HEK293 (cell line): ENCODE measurements around the gene C6orf141.

Experiments used
- GFI1B ChIP-seq: fragments of 450-650 bp; formaldehyde crosslinking; IDR thresholded peaks from 2 replicates; pipeline ENCODE4 v1.5.1; 2016; ENCODE audit warnings: missing biosample characterization, missing genetic modification characterization
- IKZF3 ChIP-seq: fragments of 450-650 bp; IDR thresholded peaks from 2 replicates; pipeline ENCODE4 v1.5.0; 2018; ENCODE audit warnings: missing biosample characterization, mild to moderate bottlenecking, missing genetic modification characterization, moderate library complexity
- KLF16 ChIP-seq: fragments of 450-650 bp; formaldehyde crosslinking; IDR thresholded peaks from 2 replicates; pipeline ENCODE4 v1.5.1; 2017; ENCODE audit warnings: missing biosample characterization, missing genetic modification characterization
- SALL2 ChIP-seq: fragments of 450-650 bp; formaldehyde crosslinking; IDR thresholded peaks from 2 replicates; pipeline ENCODE4 v1.5.0; 2017; ENCODE audit warnings: missing biosample characterization, mild to moderate bottlenecking, missing genetic modification characterization, borderline replicate concordance
- SP2 ChIP-seq: fragments of 450-650 bp; formaldehyde crosslinking; IDR thresholded peaks from 2 replicates; pipeline ENCODE4 v1.5.1; 2016; ENCODE audit warnings: missing biosample characterization, missing genetic modification characterization
- TRIM28 ChIP-seq: IDR thresholded peaks from 2 replicates; pipeline ENCODE4 v1.6.1; 2011; ENCODE audit warnings: low read length, control low read depth, borderline replicate concordance
- ZFP3 ChIP-seq: fragments of 450-650 bp; formaldehyde crosslinking; IDR thresholded peaks from 2 replicates; pipeline ENCODE4 v1.5.1; 2016; ENCODE audit warnings: low read depth, missing biosample characterization, missing genetic modification characterization
- ZNF175 ChIP-seq: fragments of 450-650 bp; formaldehyde crosslinking; IDR thresholded peaks from 2 replicates; pipeline ENCODE4 v1.5.1; 2016; ENCODE audit warnings: missing biosample characterization, missing genetic modification characterization
- ZNF266 ChIP-seq: fragments of 450-650 bp; formaldehyde crosslinking; IDR thresholded peaks from 2 replicates; pipeline ENCODE4 v1.5.1; 2016; ENCODE audit warnings: missing biosample characterization, missing genetic modification characterization, low read depth
- ZNF404 ChIP-seq: fragments of 450-650 bp; formaldehyde crosslinking; IDR thresholded peaks from 2 replicates; pipeline ENCODE4 v1.5.1; 2017; ENCODE audit warnings: missing biosample characterization, missing genetic modification characterization
- ZNF433 ChIP-seq: fragments of 450-650 bp; formaldehyde crosslinking; IDR thresholded peaks from 2 replicates; pipeline ENCODE4 v1.5.1; 2016; ENCODE audit warnings: missing biosample characterization, missing genetic modification characterization, low read depth
- ZNF544 ChIP-seq: fragments of 450-650 bp; formaldehyde crosslinking; IDR thresholded peaks from 2 replicates; pipeline ENCODE4 v1.5.0; 2017; ENCODE audit warnings: missing biosample characterization, missing genetic modification characterization
- ZNF548 ChIP-seq: fragments of 450-650 bp; formaldehyde crosslinking; IDR thresholded peaks from 2 replicates; pipeline ENCODE4 v1.5.1; 2016; ENCODE audit warnings: missing biosample characterization, missing genetic modification characterization
- ZNF549 ChIP-seq: fragments of 450-650 bp; IDR thresholded peaks from 2 replicates; pipeline ENCODE4 v1.5.1; 2018; ENCODE audit warnings: missing biosample characterization, missing genetic modification characterization, mild to moderate bottlenecking, inconsistent platforms, moderate library complexity
- ZNF555 ChIP-seq: fragments of 450-650 bp; formaldehyde crosslinking; conservative IDR thresholded peaks from 2 replicates; pipeline ENCODE4 v1.5.1; 2017; ENCODE audit warnings: missing biosample characterization, mild to moderate bottlenecking, missing genetic modification characterization, inconsistent platforms
- ZNF560 ChIP-seq: fragments of 450-650 bp; formaldehyde crosslinking; IDR thresholded peaks from 2 replicates; pipeline ENCODE4 v1.5.1; 2017; ENCODE audit warnings: missing biosample characterization, missing genetic modification characterization, borderline replicate concordance
- ZNF571 ChIP-seq: fragments of 450-650 bp; formaldehyde crosslinking; IDR thresholded peaks from 2 replicates; pipeline ENCODE4 v1.5.0; 2017; ENCODE audit warnings: missing biosample characterization, missing genetic modification characterization
- ZNF596 ChIP-seq: fragments of 450-650 bp; IDR thresholded peaks from 2 replicates; pipeline ENCODE4 v1.5.0; 2018; ENCODE audit warnings: missing biosample characterization, mild to moderate bottlenecking, missing genetic modification characterization, moderate library complexity
- ZNF600 ChIP-seq: fragments of 450-650 bp; formaldehyde crosslinking; IDR thresholded peaks from 2 replicates; pipeline ENCODE4 v1.5.1; 2016; ENCODE audit warnings: missing biosample characterization, missing genetic modification characterization
- ZNF658 ChIP-seq: fragments of 450-650 bp; formaldehyde crosslinking; IDR thresholded peaks from 2 replicates; pipeline ENCODE4; 2016; ENCODE audit warnings: missing biosample characterization, missing genetic modification characterization
- ZNF707 ChIP-seq: fragments of 450-650 bp; formaldehyde crosslinking; IDR thresholded peaks from 2 replicates; pipeline ENCODE4 v1.5.1; 2016; ENCODE audit warnings: missing biosample characterization, missing genetic modification characterization
- ZNF768 ChIP-seq: fragments of 450-650 bp; formaldehyde crosslinking; IDR thresholded peaks from 2 replicates; pipeline ENCODE4 v1.5.1; 2018; ENCODE audit warnings: missing biosample characterization, mild to moderate bottlenecking, missing genetic modification characterization
- TF ChIP-seq, protein P1 (sequence below): fragments of 450-650 bp; formaldehyde crosslinking; IDR thresholded peaks from 2 replicates; pipeline ENCODE4 v1.5.1; 2017; ENCODE audit warnings: missing biosample characterization, missing genetic modification characterization
- TF ChIP-seq, protein P2 (sequence below): fragments of 450-650 bp; formaldehyde crosslinking; IDR thresholded peaks from 2 replicates; pipeline ENCODE4 v1.5.1; 2016; ENCODE audit warnings: missing biosample characterization, missing genetic modification characterization
- TF ChIP-seq, protein P3 (sequence below): fragments of 450-650 bp; formaldehyde crosslinking; conservative IDR thresholded peaks from 2 replicates; pipeline ENCODE4 v1.5.1; 2016; ENCODE audit warnings: low read depth, missing biosample characterization, missing genetic modification characterization
- TF ChIP-seq, protein P4 (sequence below): fragments of 450-650 bp; formaldehyde crosslinking; IDR thresholded peaks from 2 replicates; pipeline ENCODE4 v1.5.1; 2016; ENCODE audit warnings: missing biosample characterization, missing genetic modification characterization
- TF ChIP-seq, protein P5 (sequence below): fragments of 450-650 bp; formaldehyde crosslinking; IDR thresholded peaks from 2 replicates; pipeline ENCODE4 v1.5.1; 2016; ENCODE audit warnings: missing biosample characterization, missing genetic modification characterization, low read depth

The C6orf141 gene

DNA sequence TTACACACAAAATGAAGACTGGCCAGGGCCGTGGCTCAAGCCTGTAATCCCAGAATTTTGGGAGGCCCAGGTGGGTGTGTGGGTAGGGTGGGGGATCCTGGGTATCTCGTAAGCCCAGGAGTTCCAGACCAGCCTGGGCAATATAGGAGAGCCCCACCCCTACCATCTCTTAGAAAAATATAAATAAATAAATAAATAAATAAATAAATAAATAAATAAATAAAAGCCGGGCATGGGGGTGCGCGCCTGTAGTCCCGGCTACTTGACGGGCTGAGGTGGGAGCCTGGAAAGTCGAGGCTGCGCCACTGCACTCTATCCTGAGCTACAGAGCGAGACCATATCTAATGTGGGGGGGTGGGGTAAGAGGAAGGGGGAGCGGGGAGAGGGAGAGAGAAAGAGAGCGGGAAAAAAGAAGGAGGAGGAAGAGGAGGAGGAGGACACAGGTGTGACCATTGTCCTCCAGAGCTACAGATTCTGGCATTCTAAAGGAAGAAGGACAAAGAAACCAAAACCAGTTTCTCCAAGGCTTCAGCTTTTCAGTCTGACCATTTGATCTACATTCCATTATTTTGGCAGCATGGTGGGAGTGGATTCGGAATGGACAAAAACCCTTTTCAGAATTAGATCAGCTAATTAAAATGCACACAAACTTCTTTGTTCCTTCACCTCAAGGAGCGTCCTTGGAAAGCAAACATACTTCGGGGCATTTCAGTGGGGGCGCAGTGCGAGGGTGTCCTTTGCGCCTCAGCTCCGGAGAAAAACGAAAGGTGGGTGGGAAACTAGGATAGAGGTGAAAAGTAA, 577 bp upstream of the C6orf141 start (continued):
- TF ChIP-seq, protein P1, sequence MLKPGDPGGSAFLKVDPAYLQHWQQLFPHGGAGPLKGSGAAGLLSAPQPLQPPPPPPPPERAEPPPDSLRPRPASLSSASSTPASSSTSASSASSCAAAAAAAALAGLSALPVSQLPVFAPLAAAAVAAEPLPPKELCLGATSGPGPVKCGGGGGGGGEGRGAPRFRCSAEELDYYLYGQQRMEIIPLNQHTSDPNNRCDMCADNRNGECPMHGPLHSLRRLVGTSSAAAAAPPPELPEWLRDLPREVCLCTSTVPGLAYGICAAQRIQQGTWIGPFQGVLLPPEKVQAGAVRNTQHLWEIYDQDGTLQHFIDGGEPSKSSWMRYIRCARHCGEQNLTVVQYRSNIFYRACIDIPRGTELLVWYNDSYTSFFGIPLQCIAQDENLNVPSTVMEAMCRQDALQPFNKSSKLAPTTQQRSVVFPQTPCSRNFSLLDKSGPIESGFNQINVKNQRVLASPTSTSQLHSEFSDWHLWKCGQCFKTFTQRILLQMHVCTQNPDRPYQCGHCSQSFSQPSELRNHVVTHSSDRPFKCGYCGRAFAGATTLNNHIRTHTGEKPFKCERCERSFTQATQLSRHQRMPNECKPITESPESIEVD (tag by site-specific recombination), result no peak; the same call in 1 of the 2 replicates
- TF ChIP-seq KLF16 (tag by site-specific recombination) (no peak), SP2 (tag by site-specific recombination) (no peak), ZNF600 (no peak), ZNF266 (tag by site-specific recombination) (peak; percentile 73), GFI1B (tag by site-specific recombination) (no peak), SALL2 (tag by site-specific recombination) (no peak), TRIM28 (no peak), ZNF560 (tag by site-specific recombination) (peak; percentile 75; the same call in 1 of the 2 replicates), ZNF548 (tag by site-specific recombination) (no peak), ZNF404 (tag by site-specific recombination) (0 out of 2 replicates have a peak, but pooled peaks have one; percentile 23), ZNF707 (tag by site-specific recombination) (no peak), ZNF549 (tag by site-specific recombination) (no peak), IKZF3 (tag by site-specific recombination) (no peak), ZNF433 (tag by site-specific recombination) (peak; percentile 75), ZNF658 (no peak), ZFP3 (tag by site-specific recombination) (no peak), ZNF544 (tag by site-specific recombination) (no peak), ZNF555 (tag by site-specific recombination) (peak; percentile 71), ZNF768 (tag by site-specific recombination) (no peak), ZNF175 (tag by site-specific recombination) (no peak), ZNF596 (no peak), ZNF571 (tag by site-specific recombination) (no peak)
- TF ChIP-seq, protein P2, sequence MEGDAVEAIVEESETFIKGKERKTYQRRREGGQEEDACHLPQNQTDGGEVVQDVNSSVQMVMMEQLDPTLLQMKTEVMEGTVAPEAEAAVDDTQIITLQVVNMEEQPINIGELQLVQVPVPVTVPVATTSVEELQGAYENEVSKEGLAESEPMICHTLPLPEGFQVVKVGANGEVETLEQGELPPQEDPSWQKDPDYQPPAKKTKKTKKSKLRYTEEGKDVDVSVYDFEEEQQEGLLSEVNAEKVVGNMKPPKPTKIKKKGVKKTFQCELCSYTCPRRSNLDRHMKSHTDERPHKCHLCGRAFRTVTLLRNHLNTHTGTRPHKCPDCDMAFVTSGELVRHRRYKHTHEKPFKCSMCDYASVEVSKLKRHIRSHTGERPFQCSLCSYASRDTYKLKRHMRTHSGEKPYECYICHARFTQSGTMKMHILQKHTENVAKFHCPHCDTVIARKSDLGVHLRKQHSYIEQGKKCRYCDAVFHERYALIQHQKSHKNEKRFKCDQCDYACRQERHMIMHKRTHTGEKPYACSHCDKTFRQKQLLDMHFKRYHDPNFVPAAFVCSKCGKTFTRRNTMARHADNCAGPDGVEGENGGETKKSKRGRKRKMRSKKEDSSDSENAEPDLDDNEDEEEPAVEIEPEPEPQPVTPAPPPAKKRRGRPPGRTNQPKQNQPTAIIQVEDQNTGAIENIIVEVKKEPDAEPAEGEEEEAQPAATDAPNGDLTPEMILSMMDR, result peak; percentile 74
- TF ChIP-seq, protein P3, sequence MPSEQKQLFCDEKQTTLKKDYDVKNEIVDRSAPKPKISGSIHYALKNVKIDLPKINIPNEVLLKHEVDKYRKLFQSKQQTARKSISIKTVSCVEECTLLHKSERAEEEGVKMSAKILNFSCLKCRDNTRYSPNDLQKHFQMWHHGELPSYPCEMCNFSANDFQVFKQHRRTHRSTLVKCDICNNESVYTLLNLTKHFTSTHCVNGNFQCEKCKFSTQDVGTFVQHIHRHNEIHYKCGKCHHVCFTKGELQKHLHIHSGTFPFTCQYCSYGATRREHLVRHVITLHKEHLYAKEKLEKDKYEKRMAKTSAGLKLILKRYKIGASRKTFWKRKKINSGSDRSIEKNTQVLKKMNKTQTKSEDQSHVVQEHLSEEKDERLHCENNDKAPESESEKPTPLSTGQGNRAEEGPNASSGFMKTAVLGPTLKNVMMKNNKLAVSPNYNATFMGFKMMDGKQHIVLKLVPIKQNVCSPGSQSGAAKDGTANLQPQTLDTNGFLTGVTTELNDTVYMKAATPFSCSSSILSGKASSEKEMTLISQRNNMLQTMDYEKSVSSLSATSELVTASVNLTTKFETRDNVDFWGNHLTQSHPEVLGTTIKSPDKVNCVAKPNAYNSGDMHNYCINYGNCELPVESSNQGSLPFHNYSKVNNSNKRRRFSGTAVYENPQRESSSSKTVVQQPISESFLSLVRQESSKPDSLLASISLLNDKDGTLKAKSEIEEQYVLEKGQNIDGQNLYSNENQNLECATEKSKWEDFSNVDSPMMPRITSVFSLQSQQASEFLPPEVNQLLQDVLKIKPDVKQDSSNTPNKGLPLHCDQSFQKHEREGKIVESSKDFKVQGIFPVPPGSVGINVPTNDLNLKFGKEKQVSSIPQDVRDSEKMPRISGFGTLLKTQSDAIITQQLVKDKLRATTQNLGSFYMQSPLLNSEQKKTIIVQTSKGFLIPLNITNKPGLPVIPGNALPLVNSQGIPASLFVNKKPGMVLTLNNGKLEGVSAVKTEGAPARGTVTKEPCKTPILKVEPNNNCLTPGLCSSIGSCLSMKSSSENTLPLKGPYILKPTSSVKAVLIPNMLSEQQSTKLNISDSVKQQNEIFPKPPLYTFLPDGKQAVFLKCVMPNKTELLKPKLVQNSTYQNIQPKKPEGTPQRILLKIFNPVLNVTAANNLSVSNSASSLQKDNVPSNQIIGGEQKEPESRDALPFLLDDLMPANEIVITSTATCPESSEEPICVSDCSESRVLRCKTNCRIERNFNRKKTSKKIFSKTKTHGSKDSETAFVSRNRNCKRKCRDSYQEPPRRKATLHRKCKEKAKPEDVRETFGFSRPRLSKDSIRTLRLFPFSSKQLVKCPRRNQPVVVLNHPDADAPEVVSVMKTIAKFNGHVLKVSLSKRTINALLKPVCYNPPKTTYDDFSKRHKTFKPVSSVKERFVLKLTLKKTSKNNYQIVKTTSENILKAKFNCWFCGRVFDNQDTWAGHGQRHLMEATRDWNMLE (tag by site-specific recombination), result peak; percentile 90
- TF ChIP-seq, protein P4, sequence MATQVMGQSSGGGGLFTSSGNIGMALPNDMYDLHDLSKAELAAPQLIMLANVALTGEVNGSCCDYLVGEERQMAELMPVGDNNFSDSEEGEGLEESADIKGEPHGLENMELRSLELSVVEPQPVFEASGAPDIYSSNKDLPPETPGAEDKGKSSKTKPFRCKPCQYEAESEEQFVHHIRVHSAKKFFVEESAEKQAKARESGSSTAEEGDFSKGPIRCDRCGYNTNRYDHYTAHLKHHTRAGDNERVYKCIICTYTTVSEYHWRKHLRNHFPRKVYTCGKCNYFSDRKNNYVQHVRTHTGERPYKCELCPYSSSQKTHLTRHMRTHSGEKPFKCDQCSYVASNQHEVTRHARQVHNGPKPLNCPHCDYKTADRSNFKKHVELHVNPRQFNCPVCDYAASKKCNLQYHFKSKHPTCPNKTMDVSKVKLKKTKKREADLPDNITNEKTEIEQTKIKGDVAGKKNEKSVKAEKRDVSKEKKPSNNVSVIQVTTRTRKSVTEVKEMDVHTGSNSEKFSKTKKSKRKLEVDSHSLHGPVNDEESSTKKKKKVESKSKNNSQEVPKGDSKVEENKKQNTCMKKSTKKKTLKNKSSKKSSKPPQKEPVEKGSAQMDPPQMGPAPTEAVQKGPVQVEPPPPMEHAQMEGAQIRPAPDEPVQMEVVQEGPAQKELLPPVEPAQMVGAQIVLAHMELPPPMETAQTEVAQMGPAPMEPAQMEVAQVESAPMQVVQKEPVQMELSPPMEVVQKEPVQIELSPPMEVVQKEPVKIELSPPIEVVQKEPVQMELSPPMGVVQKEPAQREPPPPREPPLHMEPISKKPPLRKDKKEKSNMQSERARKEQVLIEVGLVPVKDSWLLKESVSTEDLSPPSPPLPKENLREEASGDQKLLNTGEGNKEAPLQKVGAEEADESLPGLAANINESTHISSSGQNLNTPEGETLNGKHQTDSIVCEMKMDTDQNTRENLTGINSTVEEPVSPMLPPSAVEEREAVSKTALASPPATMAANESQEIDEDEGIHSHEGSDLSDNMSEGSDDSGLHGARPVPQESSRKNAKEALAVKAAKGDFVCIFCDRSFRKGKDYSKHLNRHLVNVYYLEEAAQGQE, result peak; percentile 54
- TF ChIP-seq, protein P5, sequence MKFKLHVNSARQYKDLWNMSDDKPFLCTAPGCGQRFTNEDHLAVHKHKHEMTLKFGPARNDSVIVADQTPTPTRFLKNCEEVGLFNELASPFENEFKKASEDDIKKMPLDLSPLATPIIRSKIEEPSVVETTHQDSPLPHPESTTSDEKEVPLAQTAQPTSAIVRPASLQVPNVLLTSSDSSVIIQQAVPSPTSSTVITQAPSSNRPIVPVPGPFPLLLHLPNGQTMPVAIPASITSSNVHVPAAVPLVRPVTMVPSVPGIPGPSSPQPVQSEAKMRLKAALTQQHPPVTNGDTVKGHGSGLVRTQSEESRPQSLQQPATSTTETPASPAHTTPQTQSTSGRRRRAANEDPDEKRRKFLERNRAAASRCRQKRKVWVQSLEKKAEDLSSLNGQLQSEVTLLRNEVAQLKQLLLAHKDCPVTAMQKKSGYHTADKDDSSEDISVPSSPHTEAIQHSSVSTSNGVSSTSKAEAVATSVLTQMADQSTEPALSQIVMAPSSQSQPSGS (tag by site-specific recombination), result no peak
